OCI-LY3 (cell line): Measurements from ENCODE around the gene FREY1.

Experiments used
- H2AFZ ChIP-seq: fragments of 200-600, 300-600 bp; shearing (Covaris generic); 2 replicates; pipeline ENCODE4 v1.6.0; 2014; ENCODE audit warnings: antibody characterized with exemption, low read depth, low read length
- H3K27ac ChIP-seq: fragments of 200-600, 300-600 bp; sonication (generic); 2 replicates; pipeline ENCODE4 v1.5.1; 2014; ENCODE audit warnings: mild to moderate bottlenecking, low read length, moderate library complexity, mixed read lengths
- H3K27me3 ChIP-seq: fragments of 200-600, 300-600 bp; sonication (generic); 2 replicates; pipeline ENCODE4 v1.6.1; 2014; ENCODE audit warnings: low read depth, low read length, mixed read lengths
- H3K36me3 ChIP-seq: fragments of 200-600, 300-600 bp; sonication (generic); replicated peaks from 2 replicates; pipeline ENCODE3; 2014; ENCODE audit warnings: low read depth, low read length, mixed read lengths
- H3K4me1 ChIP-seq: fragments of 300-600, 200-600 bp; sonication (generic); 2 replicates; pipeline ENCODE4 v1.6.1; 2014; ENCODE audit warnings: low read length, mixed read lengths
- H3K4me2 ChIP-seq: fragments of 200-600, 300-600 bp; sonication (generic); 2 replicates; pipeline ENCODE4 v1.6.1; 2014; ENCODE audit warnings: low read length, mixed read lengths
- H3K4me3 ChIP-seq: fragments of 300-600, 200-600 bp; sonication (generic); 2 replicates; pipeline ENCODE4 v1.5.1; 2014; ENCODE audit warnings: antibody characterized with exemption, mild to moderate bottlenecking, low read length, moderate library complexity
- H3K79me2 ChIP-seq: fragments of 300-600, 200-600 bp; shearing (Covaris generic); 2 replicates; pipeline ENCODE4 v1.6.1; 2014; ENCODE audit warnings: mild to moderate bottlenecking, low read length, mixed read lengths
- H3K9ac ChIP-seq: fragments of 300-600, 200-600 bp; shearing (Covaris generic); 2 replicates; pipeline ENCODE4 v1.6.0; 2014; ENCODE audit warnings: mild to moderate bottlenecking, low read length, moderate library complexity
- H3K9me3 ChIP-seq: fragments of 200-600, 300-600 bp; shearing (Covaris generic); 2 replicates; pipeline ENCODE4 v1.6.1; 2014; ENCODE audit warnings: low read length, mixed read lengths; ENCODE audit not compliant: insufficient read depth
- H4K20me1 ChIP-seq: fragments of 200-600, 300-600 bp; sonication (generic); 2 replicates; pipeline ENCODE4 v1.6.1; 2016; ENCODE audit warnings: low read length, mixed read lengths; ENCODE audit not compliant: insufficient read depth
- CTCF ChIP-seq: fragments of 200-600, 300-600 bp; sonication (generic); IDR thresholded peaks from 2 replicates; pipeline ENCODE4 v1.5.1; 2014; ENCODE audit warnings: antibody characterized with exemption, low read length, low read depth
- EZH2phosphoT487 ChIP-seq: fragments of 200-600 bp; shearing (Covaris generic); IDR thresholded peaks from 2 replicates; pipeline ENCODE4 v1.6.1; 2018; ENCODE audit warnings: antibody characterized with exemption, mixed run types, low read depth

Gene FREY1

DNA sequence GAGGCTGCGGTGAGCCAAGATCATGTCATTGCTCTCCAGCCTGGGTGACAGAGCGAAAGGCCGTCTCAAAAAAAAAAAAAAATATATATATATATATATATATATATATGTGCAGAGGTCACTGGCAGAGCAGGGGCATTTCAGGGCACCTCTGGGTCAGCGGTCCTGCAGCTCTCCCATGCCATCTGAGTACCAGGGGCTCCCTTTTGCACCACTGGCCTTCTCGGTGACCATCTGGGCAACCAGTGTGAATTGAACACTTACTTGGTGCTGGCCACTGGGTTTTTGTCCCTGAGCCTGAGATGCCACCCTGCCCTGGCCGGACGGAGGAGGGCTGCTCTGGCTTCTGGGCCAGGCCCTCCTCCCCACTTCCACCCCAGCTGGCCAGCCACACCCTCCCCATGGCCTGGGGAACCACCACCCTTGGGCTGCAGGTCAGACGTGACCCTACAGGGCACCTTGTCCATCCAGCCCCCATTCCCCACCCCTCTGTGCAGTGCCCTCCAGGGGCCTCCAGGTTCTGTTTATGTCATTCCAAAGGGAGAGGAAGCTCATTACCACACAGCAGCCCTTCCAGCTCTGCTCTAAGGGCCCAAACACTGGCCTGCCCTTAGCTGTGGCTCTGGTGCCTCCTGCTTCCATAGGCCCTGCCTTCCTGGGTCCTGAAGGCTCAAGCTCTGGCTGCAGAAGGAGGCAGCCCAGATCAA lies 11.4 kb downstream of the FREY1 start:
- Histone ChIP-seq H3K4me2 (no peak overlapping the region), H3K27ac (no peak overlapping the region), H3K4me1 (no peaks in the 10 kb centered on the region), H3K9me3 (no peaks in the 10 kb centered on the region), H3K36me3 (no peaks in the 10 kb centered on the region), H3K9ac (no peak overlapping the region), H3K27me3 (no peaks in the 10 kb centered on the region), H3K79me2 (no peaks in the 10 kb centered on the region), H3K4me3 (no peak overlapping the region), H4K20me1 (no peaks in the 10 kb centered on the region), H2AFZ (no peak overlapping the region)
- TF ChIP-seq EZH2phosphoT487 (no peak), CTCF (no peak)

DNA sequence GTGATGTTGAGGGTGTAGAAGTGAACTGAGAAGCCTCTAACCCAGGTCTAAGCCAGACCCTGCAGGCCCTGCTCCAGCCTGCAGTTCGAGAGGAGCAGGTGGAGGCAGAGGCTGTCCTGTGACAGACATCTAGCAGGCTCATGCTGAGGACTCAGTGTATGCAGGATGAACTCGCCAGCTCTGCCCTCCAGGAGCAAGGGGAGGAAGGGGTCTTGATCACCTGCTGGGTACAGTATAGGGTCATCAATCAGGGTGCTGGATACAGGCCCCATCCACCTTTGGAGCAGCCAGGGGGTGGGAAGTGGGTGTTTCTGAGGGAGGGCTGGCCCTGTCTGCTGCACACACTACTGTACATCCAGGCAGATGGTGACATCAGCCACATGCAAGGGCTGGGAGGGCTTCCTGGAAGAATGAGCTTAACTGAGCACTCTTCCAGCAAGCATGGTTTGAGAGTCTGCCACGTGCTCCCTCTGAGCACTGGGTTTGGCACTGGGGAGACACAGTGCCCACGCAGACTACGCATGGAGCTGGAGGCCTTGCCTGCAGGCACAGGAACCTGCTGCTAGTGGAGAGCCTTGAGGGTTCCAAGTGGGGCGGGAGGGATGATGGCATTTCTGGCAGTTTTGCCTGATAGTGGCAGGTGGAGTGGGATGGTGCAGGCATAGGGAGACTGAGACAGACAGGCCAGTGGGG lies 12.4 kb downstream of the FREY1 start:
- no peak overlapping the region for H2AFZ ChIP-seq
- no peaks in the 10 kb centered on the region for H3K36me3 ChIP-seq
- no peaks in the 10 kb centered on the region for H3K27me3 ChIP-seq
- no peaks in the 10 kb centered on the region for H3K79me2 ChIP-seq
- no peaks in the 10 kb centered on the region for H4K20me1 ChIP-seq
- no peak overlapping the region for H3K9ac ChIP-seq
- H3K9me3 ChIP-seq = no peaks in the 10 kb centered on the region
- TF ChIP-seq EZH2phosphoT487 (no peak), CTCF (no peak)
- no peaks in the 10 kb centered on the region for H3K4me1 ChIP-seq
- H3K27ac ChIP-seq = no peak overlapping the region
- H3K4me2 ChIP-seq = no peak overlapping the region
- H3K4me3 ChIP-seq = no peak overlapping the region

DNA sequence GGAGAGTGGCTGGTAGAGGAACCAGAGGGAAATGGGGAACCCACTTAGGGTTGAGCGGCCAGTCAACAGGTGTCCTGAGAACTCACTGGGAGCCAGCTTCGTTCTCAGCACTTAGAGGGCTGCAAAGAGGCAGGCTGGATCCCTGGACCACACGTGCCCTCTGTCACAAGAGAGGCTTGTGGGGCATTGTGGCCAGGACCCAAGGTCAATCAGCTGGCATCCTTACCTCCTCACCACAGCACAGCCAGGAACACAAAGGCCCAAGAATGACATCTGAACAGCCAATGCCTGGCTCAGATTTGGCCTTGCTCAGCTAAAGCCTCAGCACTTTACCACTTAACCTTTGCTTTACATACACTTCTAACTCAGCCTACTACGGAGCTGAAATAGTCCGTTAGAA lies 14.2 kb downstream of the FREY1 start:
- H4K20me1 ChIP-seq = no peaks in the 10 kb centered on the region
- H2AFZ ChIP-seq = no peak overlapping the region
- no peak overlapping the region for H3K4me3 ChIP-seq
- H3K4me1 ChIP-seq = no peaks in the 10 kb centered on the region
- no peaks in the 10 kb centered on the region for H3K36me3 ChIP-seq
- no peaks in the 10 kb centered on the region for H3K27me3 ChIP-seq
- no peak overlapping the region for H3K27ac ChIP-seq
- H3K79me2 ChIP-seq = no peaks in the 10 kb centered on the region
- no peak for TF ChIP-seq EZH2phosphoT487
- no peak for TF ChIP-seq CTCF
- no peak overlapping the region for H3K4me2 ChIP-seq
- no peak overlapping the region for H3K9ac ChIP-seq
- no peaks in the 10 kb centered on the region for H3K9me3 ChIP-seq

- Histone ChIP-seq H3K27me3 (no peaks in the 10 kb centered on the region), H3K4me1 (no peaks in the 10 kb centered on the region), H3K9ac (no peak overlapping the region), H3K9me3 (no peaks in the 10 kb centered on the region), H3K79me2 (no peaks in the 10 kb centered on the region), H2AFZ (no peak overlapping the region), H3K4me3 (no peak overlapping the region), H4K20me1 (peaks cover 3% of the 10 kb centered on the region; the same call in 1 of the 2 replicates), H3K4me2 (no peak overlapping the region), H3K36me3 (no peaks in the 10 kb centered on the region), H3K27ac (no peak overlapping the region)
- TF ChIP-seq CTCF = no peak
- no peak for TF ChIP-seq EZH2phosphoT487
Measured at GRCh38 chr11:45890886-45891550, 16.1 kb downstream of the FREY1 start.
